CD8-positive, alpha-beta memory T cell (primary cell): ENCODE results near the gene USP22. TPM values are rescaled to one million over a fixed set of nuclear protein-coding genes. Genes with fewer than 3 reads are reported as not detected.
"Not testable (repeated sequence)": the region's sequence is repeated elsewhere in the genome, so short reads cannot be mapped to it uniquely, and the experiment has no call there.

Experiments used
- CTCF ChIA-PET: fragments of 350-600 bp; sonication (Branson Sonifier 250); formaldehyde crosslinking; loops from one replicate; lab custom pipeline; 2021; ENCODE audit warnings: antibody characterized with exemption; lab: Charles Lee
- POLR2A ChIA-PET: fragments of 350-600 bp; sonication (Branson Sonifier 250); formaldehyde crosslinking; loops from one replicate; lab custom pipeline; 2021; ENCODE audit warnings: antibody characterized with exemption; lab: Charles Lee
- DNase-seq, 5 donors: peaks; one replicate each; pipeline versions ENCODE4 v3.0.0 to v3.0.0-alpha.2; 2020 to 2022; ENCODE audit warnings: mixed read lengths in 1 of 5
- H3K27ac ChIP-seq: one replicate; pipeline ENCODE4 v1.7.0; 2013; ENCODE audit warnings: low read depth, mild to moderate bottlenecking, low read length, moderate library complexity
- H3K27me3 ChIP-seq: 2 replicates; pipeline ENCODE4 v1.7.0; 2013; ENCODE audit warnings: low read length, mild to moderate bottlenecking; ENCODE audit not compliant: insufficient read depth, poor library complexity, severe bottlenecking
- H3K36me3 ChIP-seq: 2 replicates; pipeline ENCODE4 v1.7.0; 2013; ENCODE audit warnings: mild to moderate bottlenecking, low read length, moderate library complexity; ENCODE audit not compliant: insufficient read depth
- H3K4me1 ChIP-seq: 2 replicates; pipeline ENCODE4 v1.7.0; 2013; ENCODE audit warnings: mild to moderate bottlenecking, low read length, moderate library complexity; ENCODE audit not compliant: insufficient read depth
- H3K4me3 ChIP-seq: 2 replicates; pipeline ENCODE4 v1.7.0; 2013; ENCODE audit warnings: mild to moderate bottlenecking, low read length
- H3K9me3 ChIP-seq: 2 replicates; pipeline ENCODE4 v1.7.0; 2013; ENCODE audit warnings: mild to moderate bottlenecking, low read length
- H3K27ac Mint-ChIP-seq, 8 donors: one replicate each; pipeline ENCODE4 v1.8.0; 2020 to 2021; ENCODE audit warnings: mixed read lengths in 8 of 8, mild to moderate bottlenecking in 6 of 8, inconsistent platforms in 3 of 8, moderate library complexity in 3 of 8
- H3K27me3 Mint-ChIP-seq, 2 donors: one replicate each; pipeline ENCODE4 v1.8.0; 2020 to 2021; ENCODE audit warnings: mixed read lengths in 2 of 2, mild to moderate bottlenecking in 1 of 2, moderate library complexity in 1 of 2
- H3K36me3 Mint-ChIP-seq, 3 donors: one replicate each; pipeline ENCODE4 v1.8.0; 2020 to 2021; ENCODE audit warnings: mixed read lengths in 3 of 3, inconsistent platforms in 1 of 3, mild to moderate bottlenecking in 1 of 3
- H3K4me1 Mint-ChIP-seq, 3 donors: one replicate each; pipeline ENCODE4 v1.8.0; 2020 to 2021; ENCODE audit warnings: mixed read lengths in 3 of 3, inconsistent platforms in 1 of 3, mild to moderate bottlenecking in 1 of 3
- H3K4me3 Mint-ChIP-seq, 7 donors: one replicate each; pipeline ENCODE4 v1.8.0; 2020 to 2021; ENCODE audit warnings: mixed read lengths in 7 of 7, mild to moderate bottlenecking in 6 of 7, moderate library complexity in 4 of 7, inconsistent platforms in 2 of 7
- H3K9me3 Mint-ChIP-seq, 5 donors: one replicate each; pipeline ENCODE4 v1.8.0; 2020 to 2022; ENCODE audit warnings: mixed read lengths in 5 of 5, mild to moderate bottlenecking in 3 of 5, moderate library complexity in 2 of 5, inconsistent platforms in 1 of 5
- polyA plus RNA-seq: library from polyadenylated mRNA; unstranded; fragments of 300-500 nt; fragmentation: Illumina TruSeq; gene quantifications from one replicate; pipeline ENCODE4 v1.2.3, GENCODE V29; 2021
- total RNA-seq, 2 experiments: library from RNA; stranded (reverse); gene quantifications; one replicate each; pipeline ENCODE4 v1.2.3, GENCODE V29; 2021

The USP22 gene
- 100 to 1,000 TPM; 146 to 154 TPM for total RNA-seq
- polyA plus RNA-seq: 34.5 TPM

GRCh38 chr17:21042458-21043295, at the start of gene USP22:
USP22 (minus strand) TSS chr17:21043011; CDS start chr17:21042835, 176 bp downstream.
- Mint-ChIP-seq H3K4me1 (peaks cover 31 to 43% (median 39%) of the 10 kb centered on the region in 3 donors), H3K36me3 (peaks cover 0 to 13% (median 1%) of the 10 kb centered on the region in 3 donors), H3K4me3 (peak within 1 kb of the TSS; percentile 84 to 97 (median 91)), H3K27me3 (peaks cover 0 to 1% of the 10 kb centered on the region in 2 donors), H3K9me3 (no peaks in the 10 kb centered on the region), H3K27ac (peak within 1 kb of the TSS; percentile 91 to 96 (median 94))
- ChIA-PET CTCF (interaction anchor here (0.6 to 2.5 kb wide), 23 partner anchors 9 to 471 kb away, joined by 3 to 25 read pairs (median 5); partner anchors contain the start of genes DHRS7B and TMEM11), POLR2A (interaction anchor here (0.5 to 2.4 kb wide), 13 partner anchors 8 to 1065 kb away, joined by 3 to 29 read pairs (median 3); partner anchors contain the start of genes AKAP10, DHRS7B and NATD1)
- Histone ChIP-seq H3K4me1 (peaks cover 28% of the 10 kb centered on the region), H3K36me3 (no peaks in the 10 kb centered on the region), H3K4me3 (peak within 1 kb of the TSS; percentile 76), H3K27me3 (no peaks in the 10 kb centered on the region), H3K27ac (peak within 1 kb of the TSS; percentile 91), H3K9me3 (no peaks in the 10 kb centered on the region)
- no peak for DNase-seq

- Histone ChIP-seq H3K9me3 (no peaks in the 10 kb centered on the region), H3K36me3 (no peaks in the 10 kb centered on the region), H3K27me3 (no peaks in the 10 kb centered on the region), H3K4me3 (no peak overlapping the region), H3K4me1 (no peaks in the 10 kb centered on the region), H3K27ac (no peak overlapping the region)
- DNase-seq: no peak
- no peak overlapping the region for H3K27ac Mint-ChIP-seq
- H3K36me3 Mint-ChIP-seq: no peaks in the 10 kb centered on the region
- no peaks in the 10 kb centered on the region for H3K4me1 Mint-ChIP-seq
- ChIA-PET POLR2A (interaction anchor here (0.7 kb wide), 1 partner anchor 12 kb away, joined by 6 read pairs; no protein-coding TSS in a partner anchor), CTCF (no interaction called here)
- H3K4me3 Mint-ChIP-seq: no peak overlapping the region
- no peaks in the 10 kb centered on the region for H3K9me3 Mint-ChIP-seq
- peaks cover 1 to 4% of the 10 kb centered on the region in 2 donors for H3K27me3 Mint-ChIP-seq
These were observed 48.2 kb upstream of the USP22 start for GRCh38 chr17:21090902-21091618.

- no peaks in the 10 kb centered on the region for H3K9me3 ChIP-seq
- ChIA-PET CTCF (no interaction called here), POLR2A (no interaction called here)
- H3K4me1 ChIP-seq: no peaks in the 10 kb centered on the region
- H3K27me3 ChIP-seq: no peaks in the 10 kb centered on the region
- Mint-ChIP-seq H3K4me1 (no peaks in the 10 kb centered on the region), H3K27ac (no peak overlapping the region), H3K9me3 (no peaks in the 10 kb centered on the region), H3K36me3 (no peaks in the 10 kb centered on the region), H3K27me3 (peaks cover 0 to 7% of the 10 kb centered on the region in 2 donors), H3K4me3 (no peak overlapping the region)
- no peak overlapping the region for H3K4me3 ChIP-seq
- no peaks in the 10 kb centered on the region for H3K36me3 ChIP-seq
- no peak for DNase-seq
- H3K27ac ChIP-seq: no peak overlapping the region
These were observed 47.4 kb upstream of the USP22 start for GRCh38 chr17:21089933-21090901.

- Histone ChIP-seq H3K27me3 (no peaks in the 10 kb centered on the region), H3K27ac (no peak overlapping the region), H3K9me3 (no peaks in the 10 kb centered on the region), H3K4me1 (no peaks in the 10 kb centered on the region), H3K36me3 (no peaks in the 10 kb centered on the region), H3K4me3 (no peak overlapping the region)
- Mint-ChIP-seq H3K4me1 (no peaks in the 10 kb centered on the region), H3K27ac (no peak overlapping the region), H3K4me3 (no peak overlapping the region), H3K36me3 (no peaks in the 10 kb centered on the region), H3K27me3 (peaks cover 3 to 12% of the 10 kb centered on the region in 2 donors), H3K9me3 (no peaks in the 10 kb centered on the region)
- CTCF ChIA-PET: no interaction called here
- POLR2A ChIA-PET: no interaction called here
- DNase-seq: no peak
These were observed 46.3 kb upstream of the USP22 start for GRCh38 chr17:21089145-21089544.

GRCh38 chr17:21085707-21086106, 42.9 kb upstream of the USP22 start:
- no peak overlapping the region for H3K27ac Mint-ChIP-seq
- DNase-seq: no peak

GRCh38 chr17:21085280-21085679, 42.5 kb upstream of the USP22 start:
- H3K9me3 ChIP-seq, H3K36me3 ChIP-seq, CTCF ChIA-PET, H3K4me3 ChIP-seq, H3K36me3 Mint-ChIP-seq, H3K4me3 Mint-ChIP-seq, H3K27ac ChIP-seq, H3K4me1 ChIP-seq, POLR2A ChIA-PET, H3K9me3 Mint-ChIP-seq, DNase-seq, H3K4me1 Mint-ChIP-seq, H3K27me3 ChIP-seq, H3K27ac Mint-ChIP-seq: not testable (repeated sequence)
- peaks cover 5 to 21% of the 10 kb centered on the region in 2 donors for H3K27me3 Mint-ChIP-seq

More at GRCh38 chr17:21085707-21086106, 42.9 kb upstream of the USP22 start:
- Mint-ChIP-seq H3K36me3 (no peaks in the 10 kb centered on the region), H3K9me3 (peaks cover 0 to 3% (median 0%) of the 10 kb centered on the region in 5 donors), H3K27me3 (peaks cover 5 to 21% of the 10 kb centered on the region in 2 donors), H3K4me3 (peak overlapping the region in 2 of 7 donors; percentile 49 to 58), H3K4me1 (no peaks in the 10 kb centered on the region)
- H3K36me3 ChIP-seq: no peaks in the 10 kb centered on the region
- no peaks in the 10 kb centered on the region for H3K4me1 ChIP-seq
- no peaks in the 10 kb centered on the region for H3K27me3 ChIP-seq
- H3K27ac ChIP-seq: no peak overlapping the region
- H3K4me3 ChIP-seq: no peak overlapping the region
- CTCF ChIA-PET: no interaction called here
- POLR2A ChIA-PET: no interaction called here
- no peaks in the 10 kb centered on the region for H3K9me3 ChIP-seq

GRCh38 chr17:21082001-21082436, 39.2 kb upstream of the USP22 start:
- H3K4me3 ChIP-seq: no peak overlapping the region
- ChIA-PET POLR2A (no interaction called here), CTCF (no interaction called here)
- DNase-seq: no peak
- Mint-ChIP-seq H3K4me1 (no peaks in the 10 kb centered on the region), H3K36me3 (no peaks in the 10 kb centered on the region), H3K9me3 (peaks cover 0 to 3% (median 0%) of the 10 kb centered on the region in 5 donors), H3K4me3 (no peak overlapping the region), H3K27ac (no peak overlapping the region), H3K27me3 (peaks cover 7 to 32% of the 10 kb centered on the region in 2 donors)
- no peaks in the 10 kb centered on the region for H3K36me3 ChIP-seq
- no peak overlapping the region for H3K27ac ChIP-seq
- no peaks in the 10 kb centered on the region for H3K4me1 ChIP-seq
- no peaks in the 10 kb centered on the region for H3K9me3 ChIP-seq
- H3K27me3 ChIP-seq: no peaks in the 10 kb centered on the region
